Adrenal gland (tissue), 12 donors: ENCODE measurements around the gene RERG. TPM values are rescaled to one million over a fixed set of nuclear protein-coding genes. Genes with fewer than 3 reads are reported as not detected.
"Not testable (repeated sequence)": the region's sequence is repeated elsewhere in the genome, so short reads cannot be mapped to it uniquely, and the experiment has no call there.

Experiments used
- DNase-seq, 7 donors: peaks; one replicate each; pipeline ENCODE4 v3.0.0-alpha.2; 2019 to 2020
- H3K27ac ChIP-seq, 5 donors: fragments of 200-600 bp; sonication (generic) in 4 of 5; 1 replicate in 3 of 5; 2 replicates in 2 of 5; pipeline versions ENCODE4 v1.5.1 to v1.8.0; 2016 to 2020; ENCODE audit warnings: mild to moderate bottlenecking in 1 of 5
- H3K27me3 ChIP-seq: fragments of 200-600 bp; 2 replicates; pipeline ENCODE4 v1.8.0; 2021
- H3K36me3 ChIP-seq, 2 donors: fragments of 200-600 bp; replicated peaks in 1 of 2; 1 replicate in 1 of 2; 2 replicates in 1 of 2; pipeline versions ENCODE4 v1.5.1 to v1.8.0; 2018 to 2022
- H3K4me1 ChIP-seq, 2 donors: fragments of 200-600 bp; replicated peaks in 1 of 2; 1 replicate in 1 of 2; 2 replicates in 1 of 2; pipeline versions ENCODE4 v1.5.1 to v1.8.0; 2018 to 2021
- H3K4me3 ChIP-seq, 4 donors: fragments of 200-600 bp; sonication (generic) in 3 of 4; one replicate each; pipeline ENCODE4 v1.5.1; 2016 to 2018
- H3K9me3 ChIP-seq, 3 donors: fragments of 200-600 bp; sonication (generic) in 1 of 3; replicated peaks in 1 of 3; 1 replicate in 2 of 3; 2 replicates in 1 of 3; pipeline versions ENCODE4 v1.5.1 to v1.8.0; 2016 to 2021
- CTCF ChIP-seq, 6 experiments: fragments of 450-650 bp in 4 of 6; fragments of 200-600 bp in 2 of 6; sonication (generic) in 1 of 6; IDR thresholded peaks; 1 replicate in 5 of 6; 2 replicates in 1 of 6; pipeline versions ENCODE4 v1.5.1 to v1.8.0; 2016 to 2021; ENCODE audit warnings: antibody characterized with exemption in 6 of 6, mild to moderate bottlenecking in 2 of 6, moderate library complexity in 1 of 6
- POLR2A ChIP-seq, 2 donors: fragments of 450-650 bp; IDR thresholded peaks; one replicate each; pipeline ENCODE4 v1.6.1; 2017; ENCODE audit warnings: antibody characterized with exemption in 2 of 2, mild to moderate bottlenecking in 2 of 2, moderate library complexity in 1 of 2
- WGBS, 4 donors: extraction: QIAGEN DNeasy Blood & Tissue Kit in 2 of 4; methylation state at CpG; one replicate each; pipeline versions ENCODE4 v1.1.5 to v1.1.7; 2013 to 2017; 5-methylcytosine and 5-hydroxymethylcytosine counted together
- intact Hi-C, 2 donors: fragments of 100-400 bp; cut with DNase I; formaldehyde crosslinking; loops; one replicate each; pipeline versions ENCODE4 v1.14.1 to v1.15.0; 2022 to 2023
- polyA plus RNA-seq, 3 donors: library from polyadenylated mRNA; stranded (reverse); fragments of 200-250 nt in 2 of 3; fragments of 350-450 nt in 1 of 3; fragmentation: Illumina TruSeq in 1 of 3; extraction: RNeasy Lipid Tissue Mini Kit (QIAGEN cat#74804) in 1 of 3; gene quantifications; one replicate each; pipeline ENCODE4 v1.2.3, GENCODE V29; 2013 to 2014
- total RNA-seq, 9 donors: library from RNA; depleted of rRNA in 4 of 9; stranded (reverse); fragments of >200 nt in 4 of 9; fragments of 120-200 nt in 1 of 9; fragmentation: NEBNext Ultra II Directional in 1 of 9; extraction: Animal tissue kit (Norgen Biotek cat#: 25700) in 1 of 9; gene quantifications; one replicate each; pipeline versions ENCODE4 v1.1.0 to v1.2.4, GENCODE V29; 2013 to 2023
- donor health status: healthy with polysubstance abuse.
- donor health status: Bipolar disorder and iron deficiency.
- donor health status: DM: yes; HTN: yes; CAD: no.
- donor health status: DM: no; HTN: no; CAD: no.
- donor health status: DM: no; HTN: no; CAD: no.
- donor health status: DM: yes; HTN: yes; CAD: no.

Gene RERG
- total and polyA plus RNA-seq, 12 donors, result 12.9 to 146 (median 46.6) TPM

GRCh38 chr12:15230751-15231150, 9.5 kb upstream of the RERG start:
- Histone ChIP-seq H3K9me3 (no peaks in the 10 kb centered on the region), H3K36me3 (no peaks in the 10 kb centered on the region), H3K4me3 (no peak overlapping the region), H3K27me3 (peaks cover 5% of the 10 kb centered on the region), H3K27ac (no peak overlapping the region), H3K4me1 (no peaks in the 10 kb centered on the region)
- TF ChIP-seq POLR2A (IDR thresholded peaks at IDR 0.05), result no peak
- TF ChIP-seq CTCF (IDR thresholded peaks at IDR 0.05), result no peak
- intact Hi-C loops, result no loop called here
- no peak for DNase-seq

DNA sequence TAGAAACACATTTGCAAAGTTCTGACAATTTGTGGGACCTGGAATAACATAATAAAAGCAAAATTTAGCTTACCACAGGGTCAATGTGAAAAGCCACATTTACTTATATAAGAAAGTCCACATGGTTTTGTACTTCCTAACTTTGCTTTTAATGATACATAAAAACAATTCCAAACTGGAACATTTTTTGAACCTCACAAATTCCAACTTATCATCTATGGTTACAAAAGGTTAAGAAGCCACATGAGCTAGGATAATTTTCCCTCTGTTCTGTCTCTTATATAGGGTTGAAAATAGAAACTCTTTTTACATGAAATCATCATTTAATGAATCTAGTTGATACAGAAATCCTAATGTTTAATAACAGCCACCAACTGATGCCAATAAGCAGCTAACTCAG, 8.9 kb upstream of the RERG start:
- Histone ChIP-seq H3K4me3 (no peak overlapping the region), H3K4me1 (no peaks in the 10 kb centered on the region), H3K9me3 (no peaks in the 10 kb centered on the region), H3K36me3 (no peaks in the 10 kb centered on the region), H3K27ac (no peak overlapping the region), H3K27me3 (no peaks in the 10 kb centered on the region)
- intact Hi-C loops, result no loop called here
- DNase-seq, result no peak
- TF ChIP-seq POLR2A (IDR thresholded peaks at IDR 0.05) (no peak), CTCF (IDR thresholded peaks at IDR 0.05) (no peak)

GRCh38 chr12:15227004-15227679, 5.9 kb upstream of the RERG start:
- 16 to 28% (median 21%) methylated on average over 5 of the region's 5 CpGs for WGBS, 4 donors
- TF ChIP-seq POLR2A (IDR thresholded peaks at IDR 0.05), result no peak
- peak; percentile 40 to 74 (median 58) for TF ChIP-seq CTCF (IDR thresholded peaks at IDR 0.05)
- intact Hi-C loops, result loop anchor here in 1 of 2 donors (10.0 kb wide), 1 partner anchor 48 kb away; no protein-coding TSS in a partner anchor
- no peaks in the 10 kb centered on the region for H3K4me1 ChIP-seq
- no peaks in the 10 kb centered on the region for H3K9me3 ChIP-seq
- peak in 6 of 7 donors; percentile 36 to 76 (median 64) for DNase-seq
- H3K27ac ChIP-seq, result no peak overlapping the region
- H3K27me3 ChIP-seq, result no peaks in the 10 kb centered on the region
- H3K36me3 ChIP-seq, result no peaks in the 10 kb centered on the region
- H3K4me3 ChIP-seq, result no peak overlapping the region

GRCh38 chr12:15225863-15226218, 4.6 kb upstream of the RERG start:
- 64 to 79% (median 69%) methylated on average over 3 of the region's 3 CpGs for WGBS, 4 donors
- H3K27ac ChIP-seq, H3K9me3 ChIP-seq, H3K27me3 ChIP-seq, H3K4me1 ChIP-seq, H3K4me3 ChIP-seq, H3K36me3 ChIP-seq: not testable (repeated sequence)
- DNase-seq, result peak in 1 of 7 donors; percentile 28
- intact Hi-C loops, result loop anchor here in 1 of 2 donors (10.0 kb wide), 1 partner anchor 49 kb away; no protein-coding TSS in a partner anchor
